GM18868 (cell line): ENCODE data around the gene FGGY.
A peak's percentile ranks its signal among the peaks of the same experiment; 100 is the strongest.
"Not testable (repeated sequence)": the region's sequence is repeated elsewhere in the genome, so short reads cannot be mapped to it uniquely, and the experiment has no call there.

ENCODE experiments used
- ATAC-seq: cut with Tn5 transposase; IDR thresholded peaks from one replicate; pipeline ENCODE4 v1.9.1; 2021; ENCODE audit warnings: mild to moderate bottlenecking, moderate library complexity; ENCODE audit not compliant: unreplicated experiment

Gene FGGY

GRCh38 chr1:59288046-59288445, 8.8 kb upstream of the FGGY start:
- no peak for ATAC-seq

DNA sequence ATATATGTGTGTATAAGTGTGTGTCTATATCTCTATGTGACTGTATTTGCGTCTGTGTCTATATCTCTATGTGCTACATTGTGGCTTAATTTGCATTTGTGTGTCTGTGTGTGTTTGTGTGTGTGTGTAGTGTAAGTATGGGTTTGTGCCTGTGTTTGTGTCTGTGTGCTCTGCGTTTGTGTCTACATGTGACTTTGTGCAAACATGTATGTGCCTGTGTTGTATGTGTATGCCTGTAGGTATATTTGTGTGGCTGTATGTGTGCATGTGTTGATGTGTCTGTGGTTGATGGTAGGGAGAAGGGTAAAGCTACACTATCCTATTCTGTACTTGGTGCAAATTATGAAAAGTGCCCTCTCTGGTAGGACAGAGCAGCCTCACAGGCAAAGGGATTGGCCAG, 7.3 kb upstream of the FGGY start:
- no peak for ATAC-seq

GRCh38 chr1:59290193-59290949, 6.5 kb upstream of the FGGY start:
- ATAC-seq: peak; percentile 92

DNA sequence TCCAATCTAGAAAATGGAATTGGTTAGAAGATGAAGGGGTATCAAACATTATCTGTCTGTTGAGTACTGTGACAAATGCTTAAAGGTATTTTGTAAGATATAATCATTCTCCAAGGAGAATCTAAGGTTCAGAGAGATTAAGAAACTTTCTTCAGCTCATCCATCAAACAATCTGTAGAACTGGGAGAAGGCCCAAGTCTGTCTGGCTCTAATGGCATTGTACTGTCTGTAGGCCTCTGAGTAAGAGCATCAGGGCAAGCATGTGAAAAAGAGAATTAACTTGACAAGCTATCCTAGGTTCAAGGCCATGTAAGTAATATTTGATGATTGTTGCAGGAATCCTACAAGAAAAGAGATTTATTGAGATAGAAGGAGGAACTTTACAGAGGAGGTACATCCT, 5.3 kb upstream of the FGGY start:
- no peak for ATAC-seq

DNA sequence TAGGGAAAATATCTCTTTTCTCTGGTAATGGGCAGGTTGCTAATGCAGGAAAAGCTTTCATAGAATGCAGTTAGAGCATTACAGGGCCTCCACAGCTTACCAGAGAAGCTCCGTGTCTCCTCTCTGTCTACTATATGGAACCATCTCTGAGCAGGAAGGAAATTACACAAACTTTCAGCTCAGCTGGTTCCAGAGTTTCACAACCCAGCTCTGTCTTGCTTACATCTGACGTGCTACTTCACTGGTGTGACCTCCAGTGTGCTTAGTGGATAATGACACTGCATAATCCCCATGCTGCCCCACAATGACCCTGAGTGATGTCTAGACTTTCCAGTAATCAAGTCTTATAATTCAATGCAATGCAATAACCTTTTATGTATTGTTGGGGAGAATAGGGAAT, 4.3 kb upstream of the FGGY start:
- no peak for ATAC-seq

DNA sequence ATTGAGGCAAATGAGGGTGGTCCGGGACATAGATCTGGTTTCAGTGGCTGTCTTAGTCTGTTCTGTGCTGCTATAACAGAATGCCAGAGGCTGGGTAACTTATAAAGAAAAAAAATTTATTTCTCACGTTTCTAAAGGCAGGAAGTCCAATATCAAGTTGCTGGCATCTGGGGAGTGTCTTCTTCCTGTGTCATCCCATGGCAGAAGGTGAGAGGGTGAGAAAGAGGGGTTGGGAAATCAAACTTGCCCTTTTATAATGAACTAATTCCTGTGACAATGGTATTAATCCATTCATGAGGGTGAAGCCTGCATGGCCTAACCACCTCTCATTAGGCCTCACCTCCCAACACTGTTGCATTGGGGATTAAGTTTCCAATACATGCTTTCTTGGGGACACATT, 3.7 kb upstream of the FGGY start:
- ATAC-seq: no peak

- no peak for ATAC-seq
These were observed 3.0 kb upstream of the FGGY start for GRCh38 chr1:59293849-59294248.

- ATAC-seq: no peak
These were observed 2.5 kb upstream of the FGGY start for GRCh38 chr1:59294423-59294822.

- no peak for ATAC-seq
These were observed 1.3 kb upstream of the FGGY start for GRCh38 chr1:59295618-59296017.

GRCh38 chr1:59298026-59298583, 1.2 kb downstream of the FGGY start:
- ATAC-seq: no peak

GRCh38 chr1:59298710-59299346, 1.9 kb downstream of the FGGY start:
- ATAC-seq: no peak

DNA sequence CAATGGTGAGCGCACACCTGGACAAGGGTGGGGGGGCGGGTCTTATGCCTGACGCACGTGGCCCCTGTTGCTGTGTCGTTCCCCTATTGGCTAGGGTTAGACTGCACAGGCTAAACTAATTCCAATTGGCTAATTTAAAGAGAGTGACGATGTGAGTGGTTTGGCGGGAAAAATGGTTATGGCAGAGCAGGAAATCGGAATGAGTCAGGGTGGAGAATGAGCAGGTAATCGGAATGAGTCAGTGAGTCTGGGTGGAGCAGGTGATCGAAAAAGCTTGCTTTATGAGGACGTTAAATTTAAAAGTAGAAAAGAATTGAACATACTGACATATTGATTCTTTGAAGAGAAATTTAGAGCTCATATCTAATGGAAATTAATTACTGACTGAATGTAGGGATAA, 2.8 kb downstream of the FGGY start:
- not testable (repeated sequence) for ATAC-seq

DNA sequence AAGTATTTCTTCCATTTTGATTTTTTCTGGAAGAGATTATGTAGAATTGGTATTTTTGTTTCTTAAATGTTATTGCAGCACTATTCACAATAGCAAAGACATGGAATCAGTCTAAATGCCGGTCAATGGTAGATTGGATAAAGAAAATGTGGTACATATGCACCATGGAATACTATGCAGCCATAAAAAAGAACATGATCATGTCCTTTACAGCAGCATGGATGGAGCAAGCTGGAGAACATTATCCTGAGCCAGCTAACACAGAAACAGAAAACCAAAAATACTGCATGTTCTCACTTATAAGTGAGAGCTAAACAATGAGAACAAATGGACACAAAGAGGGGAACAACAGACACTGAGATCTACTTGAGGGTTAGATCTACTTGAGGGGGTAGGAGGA, 5.4 kb downstream of the FGGY start:
- no peak for ATAC-seq

DNA sequence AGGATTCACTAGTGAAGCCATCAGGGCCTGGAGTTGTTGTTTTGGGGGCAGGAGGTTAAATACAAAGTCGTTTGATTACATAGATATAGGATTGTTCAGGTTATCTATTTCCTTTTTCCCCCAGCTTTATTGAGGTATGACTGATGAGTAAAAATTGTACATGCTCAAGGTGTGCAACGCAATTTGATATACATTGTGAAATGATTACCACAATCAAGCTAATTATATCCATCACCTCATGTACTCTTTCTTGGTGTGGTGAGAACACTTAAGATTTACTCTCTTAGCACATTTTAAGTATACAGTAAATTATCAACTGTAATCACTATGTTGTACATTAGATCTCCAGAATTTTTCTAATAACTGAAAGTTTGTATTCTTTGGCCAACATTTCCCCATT, 6.0 kb downstream of the FGGY start:
- ATAC-seq: no peak

DNA sequence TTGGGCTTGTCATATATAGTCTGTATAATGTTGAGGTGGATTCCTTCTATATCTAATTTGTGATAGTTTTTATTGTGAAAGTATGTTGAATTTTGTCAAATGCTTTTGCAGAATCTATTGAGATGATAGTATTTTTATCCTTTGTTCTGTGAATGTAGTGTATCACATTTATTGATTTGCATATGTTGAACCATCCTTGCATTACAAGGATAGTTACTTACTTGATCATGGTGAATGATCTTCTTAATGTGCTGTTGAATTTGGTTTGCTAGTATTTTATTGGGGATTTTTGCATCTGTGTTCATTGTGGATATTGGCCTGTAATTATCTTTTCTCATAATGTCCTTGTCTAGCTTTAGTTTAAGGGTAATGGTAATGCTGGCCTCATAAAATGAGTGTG, 8.3 kb downstream of the FGGY start:
- no peak for ATAC-seq

DNA sequence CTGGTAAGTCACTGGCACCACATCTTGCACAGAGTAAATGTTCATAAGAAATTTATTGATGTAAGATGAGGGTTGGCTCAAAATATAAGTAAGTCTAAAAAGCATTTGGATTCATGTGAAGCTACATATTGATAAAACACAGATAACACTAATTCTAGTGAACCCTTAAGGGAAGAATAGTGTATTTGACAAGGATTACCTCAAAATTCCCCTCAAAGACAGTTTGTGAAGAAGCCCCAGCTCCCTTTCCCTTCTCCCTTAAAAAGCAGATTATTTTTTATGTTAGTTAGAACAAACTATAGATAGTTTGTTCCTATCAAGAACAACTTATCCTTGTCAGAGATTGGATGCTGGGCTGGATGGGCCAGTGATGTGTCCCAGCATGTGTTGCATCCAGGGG, 10.7 kb downstream of the FGGY start:
- no peak for ATAC-seq

- ATAC-seq: no peak
These were observed 11.9 kb downstream of the FGGY start for GRCh38 chr1:59308839-59309238.

- ATAC-seq: no peak
These were observed 12.5 kb downstream of the FGGY start for GRCh38 chr1:59309392-59309791.

DNA sequence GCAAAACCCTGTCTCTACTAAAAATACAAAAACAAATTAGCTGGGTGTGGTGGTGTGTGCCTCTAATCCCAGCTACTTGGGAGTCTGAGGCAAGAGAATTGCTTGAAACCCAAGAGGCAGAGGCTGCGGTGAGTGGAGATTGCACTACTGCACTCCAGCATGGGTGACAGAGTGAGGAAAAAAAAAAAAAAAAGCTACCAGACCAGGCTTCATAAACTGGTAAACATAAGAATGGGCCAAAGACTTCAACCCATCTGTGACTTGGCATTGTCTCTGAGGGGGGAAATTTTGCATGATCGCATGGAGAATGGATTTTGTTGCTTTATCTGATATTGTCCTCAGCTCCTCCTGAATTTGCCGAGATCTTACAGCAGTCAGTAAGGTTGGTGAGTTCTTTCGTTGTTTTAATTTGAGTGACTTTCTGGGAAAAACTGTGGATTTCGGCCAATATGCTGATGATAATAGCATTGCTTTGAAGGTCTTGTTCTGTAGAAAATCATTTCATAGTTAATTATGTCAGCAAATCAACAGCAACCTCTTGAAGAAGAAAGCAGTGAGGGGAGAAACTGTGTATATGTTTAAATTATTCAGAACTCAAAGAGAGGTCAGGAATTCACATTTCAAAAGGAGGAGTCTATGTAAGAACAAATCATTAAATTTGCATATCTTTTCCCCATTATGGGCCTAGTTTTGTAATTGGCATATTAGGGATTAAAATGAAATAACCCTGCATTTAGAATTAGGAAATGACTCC, 13.1 kb downstream of the FGGY start:
- ATAC-seq: no peak

GRCh38 chr1:59310549-59311250, 13.8 kb downstream of the FGGY start:
- ATAC-seq: no peak
